ENCODE results near the gene PEX5L.

DNA sequence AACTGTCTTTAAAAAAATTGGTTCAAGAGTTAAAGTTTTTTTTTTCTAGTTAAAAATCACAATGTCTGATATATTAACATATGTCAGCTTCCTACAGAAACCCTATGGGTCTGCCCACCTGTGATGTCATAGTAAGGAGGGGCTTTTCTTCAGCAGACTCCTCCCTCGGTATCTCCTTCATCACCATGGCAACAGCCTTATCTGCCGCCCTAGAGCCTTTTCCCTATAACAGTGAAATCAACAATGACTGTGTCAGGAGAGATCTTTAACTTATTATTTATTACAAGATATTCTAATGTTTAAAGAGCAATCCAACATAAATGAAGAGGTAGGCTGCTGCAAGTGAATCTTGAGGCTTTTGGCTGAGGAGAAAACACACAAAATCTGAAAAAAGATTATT lies 138.7 kb downstream of the PEX5L start:
- TF ChIP-seq, protein P1, sequence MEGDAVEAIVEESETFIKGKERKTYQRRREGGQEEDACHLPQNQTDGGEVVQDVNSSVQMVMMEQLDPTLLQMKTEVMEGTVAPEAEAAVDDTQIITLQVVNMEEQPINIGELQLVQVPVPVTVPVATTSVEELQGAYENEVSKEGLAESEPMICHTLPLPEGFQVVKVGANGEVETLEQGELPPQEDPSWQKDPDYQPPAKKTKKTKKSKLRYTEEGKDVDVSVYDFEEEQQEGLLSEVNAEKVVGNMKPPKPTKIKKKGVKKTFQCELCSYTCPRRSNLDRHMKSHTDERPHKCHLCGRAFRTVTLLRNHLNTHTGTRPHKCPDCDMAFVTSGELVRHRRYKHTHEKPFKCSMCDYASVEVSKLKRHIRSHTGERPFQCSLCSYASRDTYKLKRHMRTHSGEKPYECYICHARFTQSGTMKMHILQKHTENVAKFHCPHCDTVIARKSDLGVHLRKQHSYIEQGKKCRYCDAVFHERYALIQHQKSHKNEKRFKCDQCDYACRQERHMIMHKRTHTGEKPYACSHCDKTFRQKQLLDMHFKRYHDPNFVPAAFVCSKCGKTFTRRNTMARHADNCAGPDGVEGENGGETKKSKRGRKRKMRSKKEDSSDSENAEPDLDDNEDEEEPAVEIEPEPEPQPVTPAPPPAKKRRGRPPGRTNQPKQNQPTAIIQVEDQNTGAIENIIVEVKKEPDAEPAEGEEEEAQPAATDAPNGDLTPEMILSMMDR (IDR thresholded peaks at IDR 0.05): no peak
- TF ChIP-seq EP300 (IDR thresholded peaks at IDR 0.05): no peak
- TF ChIP-seq POLR2A (IDR thresholded peaks at IDR 0.05): no peak

Measured in tibial nerve (tissue), 4 donors.